ENCODE data around the gene DNPH1.

Gene DNPH1

DNA sequence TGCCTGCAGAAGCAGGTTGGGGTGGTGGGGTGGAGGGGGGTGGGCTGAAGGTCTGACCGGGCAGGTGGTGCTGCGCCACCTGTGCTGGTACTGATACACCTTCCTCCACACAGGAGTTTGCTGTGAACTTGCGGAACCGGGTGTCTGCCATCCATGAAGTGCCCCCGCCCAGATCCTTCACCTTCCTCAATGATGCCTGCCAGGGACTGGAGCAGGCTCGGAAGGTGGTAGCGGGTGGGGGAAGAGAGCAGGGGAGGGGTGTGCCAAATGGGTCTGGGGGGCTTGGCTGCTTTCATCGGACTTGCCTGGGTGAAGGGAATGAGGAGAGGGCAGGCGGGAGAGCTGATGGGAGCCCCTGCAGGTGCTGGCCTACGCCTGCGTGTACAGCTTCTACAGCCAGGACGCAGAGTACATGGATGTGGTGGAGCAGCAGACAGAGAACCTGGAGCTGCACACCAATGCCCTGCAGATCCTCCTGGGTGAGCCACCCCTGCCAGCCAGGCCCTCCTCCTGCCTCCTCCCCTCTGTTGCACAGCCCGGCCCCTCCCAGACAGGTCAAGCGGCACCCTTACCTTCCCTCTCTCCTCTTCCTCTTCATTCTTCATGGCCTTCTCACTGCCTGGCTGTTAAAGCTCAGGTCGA lies 6.7 kb downstream of the DNPH1 start:
- TF ChIP-seq ZBTB7A (IDR thresholded peaks at IDR 0.05; ENCODE audit: low read depth) (no peak), RAD21 (IDR thresholded peaks at IDR 0.05; ENCODE audit: low read depth) (no peak), TAF1 (IDR thresholded peaks at IDR 0.05; ENCODE audit: low read depth) (no peak), EGR1 (IDR thresholded peaks at IDR 0.05) (no peak), TCF12 (IDR thresholded peaks at IDR 0.05; ENCODE audit: low read depth) (no peak), CEBPB (IDR thresholded peaks at IDR 0.05) (no peak), FOXM1 (IDR thresholded peaks at IDR 0.05; ENCODE audit: borderline replicate concordance, low read depth) (no peak)
- TF ChIP-seq, protein P1, sequence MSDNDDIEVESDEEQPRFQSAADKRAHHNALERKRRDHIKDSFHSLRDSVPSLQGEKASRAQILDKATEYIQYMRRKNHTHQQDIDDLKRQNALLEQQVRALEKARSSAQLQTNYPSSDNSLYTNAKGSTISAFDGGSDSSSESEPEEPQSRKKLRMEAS (IDR thresholded peaks at IDR 0.05) = no peak

DNA sequence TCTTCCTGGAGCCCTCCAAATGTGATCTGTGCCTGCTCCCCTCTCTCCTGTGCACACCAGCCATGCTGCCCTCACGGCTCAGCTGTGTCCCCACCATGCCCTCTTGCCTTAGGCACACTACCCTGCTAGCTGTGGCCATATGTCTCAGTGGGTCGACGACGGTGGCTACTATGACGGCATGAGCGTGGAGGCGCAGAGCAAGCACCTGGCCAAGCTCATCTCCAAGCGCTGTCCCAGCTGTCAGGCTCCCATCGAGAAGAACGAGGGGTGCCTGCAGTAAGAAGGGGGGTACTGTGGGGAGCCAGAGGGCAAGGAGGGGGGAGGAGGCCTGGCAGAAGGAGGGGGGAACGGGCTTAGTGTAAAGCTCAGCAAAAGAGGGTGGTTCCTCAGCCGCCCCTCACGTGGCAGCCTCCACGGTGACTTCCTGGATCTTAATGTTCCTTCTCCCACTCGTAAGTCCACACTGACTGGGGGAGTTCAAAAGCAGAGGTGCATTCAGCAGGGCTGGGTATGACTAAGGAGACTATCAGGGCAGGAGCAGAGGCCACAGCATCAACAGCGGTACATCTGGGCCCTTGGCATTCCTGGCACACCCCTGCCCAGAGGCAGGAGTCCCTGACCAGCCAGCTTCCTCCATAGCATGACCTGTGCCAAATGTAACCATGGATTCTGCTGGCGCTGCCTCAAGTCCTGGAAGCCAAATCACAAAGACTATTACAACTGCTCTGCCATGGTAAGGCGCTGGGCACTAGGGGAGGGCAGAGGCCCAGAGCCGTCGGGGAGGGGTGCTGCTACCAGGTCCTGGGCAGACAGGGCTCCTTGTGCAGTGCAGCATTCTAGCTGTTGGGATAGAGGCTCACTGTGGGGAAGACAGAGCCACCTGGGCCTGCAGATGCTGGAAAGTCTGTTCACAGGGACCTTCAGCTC lies 8.0 kb downstream of the DNPH1 start:
- TF ChIP-seq FOXM1 (IDR thresholded peaks at IDR 0.05; ENCODE audit: borderline replicate concordance, low read depth) = no peak
- TF ChIP-seq, protein P2, sequence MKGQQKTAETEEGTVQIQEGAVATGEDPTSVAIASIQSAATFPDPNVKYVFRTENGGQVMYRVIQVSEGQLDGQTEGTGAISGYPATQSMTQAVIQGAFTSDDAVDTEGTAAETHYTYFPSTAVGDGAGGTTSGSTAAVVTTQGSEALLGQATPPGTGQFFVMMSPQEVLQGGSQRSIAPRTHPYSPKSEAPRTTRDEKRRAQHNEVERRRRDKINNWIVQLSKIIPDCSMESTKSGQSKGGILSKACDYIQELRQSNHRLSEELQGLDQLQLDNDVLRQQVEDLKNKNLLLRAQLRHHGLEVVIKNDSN (IDR thresholded peaks at IDR 0.05) = no peak
- TF ChIP-seq CREB1 (IDR thresholded peaks at IDR 0.05; ENCODE audit: low read depth) = no peak
- TF ChIP-seq TAF1 (IDR thresholded peaks at IDR 0.05; ENCODE audit: low read depth) = no peak

DNA sequence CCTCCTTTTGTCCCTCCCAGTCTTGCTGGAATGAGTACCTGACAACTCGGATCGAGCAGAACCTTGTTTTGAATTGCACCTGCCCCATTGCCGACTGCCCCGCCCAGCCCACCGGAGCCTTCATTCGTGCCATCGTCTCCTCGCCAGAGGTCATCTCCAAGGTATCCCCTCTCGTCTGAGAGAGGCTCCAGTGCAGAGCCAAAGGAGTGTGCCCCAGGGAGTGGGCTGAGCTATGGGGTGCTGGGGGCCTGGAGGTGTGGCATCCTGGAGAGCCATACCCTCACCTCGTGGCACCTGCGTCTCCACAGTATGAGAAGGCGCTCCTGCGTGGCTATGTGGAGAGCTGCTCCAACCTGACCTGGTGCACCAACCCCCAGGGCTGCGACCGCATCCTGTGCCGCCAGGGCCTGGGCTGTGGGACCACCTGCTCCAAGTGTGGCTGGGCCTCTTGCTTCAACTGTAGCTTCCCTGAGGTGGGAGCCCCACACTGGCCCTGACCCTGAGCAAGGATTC lies 8.8 kb downstream of the DNPH1 start:
- no peak for TF ChIP-seq TAF1 (IDR thresholded peaks at IDR 0.05; ENCODE audit: low read depth)
- TF ChIP-seq NFIC (IDR thresholded peaks at IDR 0.05) = no peak
- TF ChIP-seq, protein P1 (IDR thresholded peaks at IDR 0.05) = no peak

DNA sequence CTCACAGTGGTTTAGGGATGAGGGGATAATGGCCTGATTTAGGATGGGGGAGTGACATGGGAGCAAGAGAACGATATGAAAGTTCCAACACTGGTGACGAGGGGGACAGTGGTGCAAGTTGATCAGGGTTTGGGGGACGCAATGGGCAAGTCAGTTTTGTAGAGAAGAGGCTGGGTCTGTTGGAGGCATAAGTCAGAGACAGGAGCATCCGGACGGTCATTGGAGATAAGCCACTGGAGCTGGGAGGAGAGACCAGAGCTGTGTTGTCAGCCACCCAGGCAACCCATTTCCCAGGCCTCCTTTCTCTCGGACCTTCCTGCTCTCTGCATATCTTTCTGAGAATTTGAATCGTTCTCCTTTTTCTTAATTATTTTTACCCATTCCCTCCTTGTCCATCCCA lies 9.5 kb downstream of the DNPH1 start:
- TF ChIP-seq FOXM1 (IDR thresholded peaks at IDR 0.05; ENCODE audit: borderline replicate concordance, low read depth) (no peak), NFIC (IDR thresholded peaks at IDR 0.05) (no peak), YY1 (IDR thresholded peaks at IDR 0.05; ENCODE audit: low read depth) (no peak), TCF12 (IDR thresholded peaks at IDR 0.05; ENCODE audit: low read depth) (no peak), CREB1 (IDR thresholded peaks at IDR 0.05; ENCODE audit: low read depth) (no peak), ZBTB7A (IDR thresholded peaks at IDR 0.05; ENCODE audit: low read depth) (no peak), RAD21 (IDR thresholded peaks at IDR 0.05; ENCODE audit: low read depth) (no peak), EP300 (IDR thresholded peaks at IDR 0.05; ENCODE audit: borderline replicate concordance) (no peak), CEBPB (IDR thresholded peaks at IDR 0.05) (no peak), EGR1 (IDR thresholded peaks at IDR 0.05) (no peak), TAF1 (IDR thresholded peaks at IDR 0.05; ENCODE audit: low read depth) (no peak)
- TF ChIP-seq, protein P2 (IDR thresholded peaks at IDR 0.05) = no peak
- TF ChIP-seq, protein P3, sequence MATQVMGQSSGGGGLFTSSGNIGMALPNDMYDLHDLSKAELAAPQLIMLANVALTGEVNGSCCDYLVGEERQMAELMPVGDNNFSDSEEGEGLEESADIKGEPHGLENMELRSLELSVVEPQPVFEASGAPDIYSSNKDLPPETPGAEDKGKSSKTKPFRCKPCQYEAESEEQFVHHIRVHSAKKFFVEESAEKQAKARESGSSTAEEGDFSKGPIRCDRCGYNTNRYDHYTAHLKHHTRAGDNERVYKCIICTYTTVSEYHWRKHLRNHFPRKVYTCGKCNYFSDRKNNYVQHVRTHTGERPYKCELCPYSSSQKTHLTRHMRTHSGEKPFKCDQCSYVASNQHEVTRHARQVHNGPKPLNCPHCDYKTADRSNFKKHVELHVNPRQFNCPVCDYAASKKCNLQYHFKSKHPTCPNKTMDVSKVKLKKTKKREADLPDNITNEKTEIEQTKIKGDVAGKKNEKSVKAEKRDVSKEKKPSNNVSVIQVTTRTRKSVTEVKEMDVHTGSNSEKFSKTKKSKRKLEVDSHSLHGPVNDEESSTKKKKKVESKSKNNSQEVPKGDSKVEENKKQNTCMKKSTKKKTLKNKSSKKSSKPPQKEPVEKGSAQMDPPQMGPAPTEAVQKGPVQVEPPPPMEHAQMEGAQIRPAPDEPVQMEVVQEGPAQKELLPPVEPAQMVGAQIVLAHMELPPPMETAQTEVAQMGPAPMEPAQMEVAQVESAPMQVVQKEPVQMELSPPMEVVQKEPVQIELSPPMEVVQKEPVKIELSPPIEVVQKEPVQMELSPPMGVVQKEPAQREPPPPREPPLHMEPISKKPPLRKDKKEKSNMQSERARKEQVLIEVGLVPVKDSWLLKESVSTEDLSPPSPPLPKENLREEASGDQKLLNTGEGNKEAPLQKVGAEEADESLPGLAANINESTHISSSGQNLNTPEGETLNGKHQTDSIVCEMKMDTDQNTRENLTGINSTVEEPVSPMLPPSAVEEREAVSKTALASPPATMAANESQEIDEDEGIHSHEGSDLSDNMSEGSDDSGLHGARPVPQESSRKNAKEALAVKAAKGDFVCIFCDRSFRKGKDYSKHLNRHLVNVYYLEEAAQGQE (IDR thresholded peaks at IDR 0.05; ENCODE audit: low read depth) = no peak
- TF ChIP-seq, protein P1 (IDR thresholded peaks at IDR 0.05) = no peak

DNA sequence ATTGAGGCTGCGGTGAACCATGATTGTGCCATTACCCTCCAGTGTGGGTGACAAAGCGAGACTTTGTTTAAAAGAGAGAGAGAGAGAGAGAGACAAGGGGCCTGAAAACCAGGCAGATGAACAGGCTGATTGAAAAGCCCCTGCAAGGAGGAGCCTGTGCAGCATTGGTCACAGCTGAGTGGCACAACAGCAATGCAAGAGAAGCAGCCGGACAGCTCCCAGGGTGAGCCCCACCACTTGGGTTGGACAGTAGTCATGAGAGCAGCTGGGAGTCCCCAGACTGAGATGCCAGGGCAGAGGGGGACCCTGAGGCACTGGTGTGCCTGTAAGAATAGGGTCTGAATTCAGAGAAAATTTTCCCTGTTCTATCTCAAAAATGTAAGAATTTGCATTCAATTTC lies 10.2 kb downstream of the DNPH1 start:
- no peak for TF ChIP-seq EGR1 (IDR thresholded peaks at IDR 0.05)
- no peak for TF ChIP-seq TAF1 (IDR thresholded peaks at IDR 0.05; ENCODE audit: low read depth)
- no peak for TF ChIP-seq RAD21 (IDR thresholded peaks at IDR 0.05; ENCODE audit: low read depth)
- TF ChIP-seq, protein P3 (IDR thresholded peaks at IDR 0.05; ENCODE audit: low read depth) = no peak; the same call in 1 of the 2 replicates
- TF ChIP-seq, protein P1 (IDR thresholded peaks at IDR 0.05) = no peak
- TF ChIP-seq FOXM1 (IDR thresholded peaks at IDR 0.05; ENCODE audit: borderline replicate concordance, low read depth) = no peak
- TF ChIP-seq TCF12 (IDR thresholded peaks at IDR 0.05; ENCODE audit: low read depth) = no peak
- TF ChIP-seq TEAD4 (IDR thresholded peaks at IDR 0.05) = no peak
- TF ChIP-seq, protein P2 (IDR thresholded peaks at IDR 0.05) = no peak
- no peak for TF ChIP-seq YY1 (IDR thresholded peaks at IDR 0.05; ENCODE audit: low read depth)
- TF ChIP-seq CEBPB (IDR thresholded peaks at IDR 0.05) = no peak
- TF ChIP-seq EP300 (IDR thresholded peaks at IDR 0.05; ENCODE audit: borderline replicate concordance) = no peak
- TF ChIP-seq NFIC (IDR thresholded peaks at IDR 0.05) = no peak
- TF ChIP-seq ZBTB7A (IDR thresholded peaks at IDR 0.05; ENCODE audit: low read depth) = no peak
- no peak for TF ChIP-seq CREB1 (IDR thresholded peaks at IDR 0.05; ENCODE audit: low read depth)
